GM23338 (cell line): Measurements from ENCODE around the gene DDX59. TPM values are rescaled to one million over a fixed set of nuclear protein-coding genes. Genes with fewer than 3 reads are reported as not detected.

Experiments used
- ATAC-seq: fragments of 200-7000 bp; cut with Tn5 transposase; 3 replicates; pipeline ENCODE4 v1.9.1; 2020
- DNase-seq: peaks from one replicate; pipeline ENCODE4 v3.0.0-alpha.2; 2015; ENCODE audit warnings: low spot score
- H2AFZ ChIP-seq: fragments of 200-600 bp; sonication (generic); 2 replicates; pipeline ENCODE4 v1.8.0; 2016; ENCODE audit warnings: antibody characterized with exemption, mild to moderate bottlenecking, moderate library complexity
- H3F3A ChIP-seq: fragments of 200-600 bp; sonication (generic); replicated peaks from 2 replicates; pipeline ENCODE4 v1.8.0; 2017; ENCODE audit warnings: antibody characterized with exemption, mixed run types, low read depth
- H3K27ac ChIP-seq: fragments of 200-600 bp; sonication (generic); 2 replicates; pipeline ENCODE4 v1.6.1; 2016; ENCODE audit warnings: low read depth
- H3K27me3 ChIP-seq: fragments of 200-600 bp; sonication (generic); 2 replicates; pipeline ENCODE4 v1.8.0; 2016; ENCODE audit warnings: mild to moderate bottlenecking, mixed run types, moderate library complexity; ENCODE audit not compliant: insufficient read depth
- H3K36me3 ChIP-seq: fragments of 200-600 bp; sonication (generic); 2 replicates; pipeline ENCODE4 v1.8.0; 2016; ENCODE audit warnings: mild to moderate bottlenecking; ENCODE audit not compliant: insufficient read depth
- H3K4me1 ChIP-seq: fragments of 200-600 bp; sonication (generic); 2 replicates; pipeline ENCODE4 v1.8.0; 2016; ENCODE audit warnings: mild to moderate bottlenecking, moderate library complexity; ENCODE audit not compliant: insufficient read depth
- H3K4me2 ChIP-seq: fragments of 200-600 bp; sonication (generic); 2 replicates; pipeline ENCODE4 v1.7.1; 2017; ENCODE audit warnings: mixed run types
- H3K4me3 ChIP-seq: fragments of 200-600 bp; sonication (generic); 2 replicates; pipeline ENCODE4 v1.6.1; 2016; ENCODE audit warnings: mixed run types
- H3K79me2 ChIP-seq: fragments of 200-600 bp; sonication (generic); replicated peaks from 2 replicates; pipeline ENCODE4 v1.8.0; 2017; ENCODE audit warnings: mild to moderate bottlenecking; ENCODE audit not compliant: insufficient read depth
- H3K9me2 ChIP-seq: fragments of 200-600 bp; sonication (generic); 2 replicates; pipeline ENCODE4 v1.8.0; 2017; ENCODE audit not compliant: insufficient read depth
- H4K20me1 ChIP-seq: fragments of 200-600 bp; sonication (generic); replicated peaks from 2 replicates; pipeline ENCODE4 v1.8.0; 2017; ENCODE audit warnings: mild to moderate bottlenecking; ENCODE audit not compliant: insufficient read depth
- H3K27ac Mint-ChIP-seq: 2 replicates; pipeline ENCODE4 v1.8.0; 2020; ENCODE audit warnings: inconsistent platforms, mild to moderate bottlenecking, moderate library complexity, mixed read lengths
- H3K27me3 Mint-ChIP-seq: 3 replicates; pipeline ENCODE4 v1.8.0; 2022; ENCODE audit warnings: low read depth, mild to moderate bottlenecking, moderate library complexity, mixed read lengths, inconsistent platforms; ENCODE audit not compliant: insufficient read depth, poor library complexity
- H3K36me3 Mint-ChIP-seq: 3 replicates; pipeline ENCODE4 v1.8.0; 2021; ENCODE audit warnings: low read depth, mild to moderate bottlenecking, inconsistent platforms, moderate library complexity, mixed read lengths
- H3K4me1 Mint-ChIP-seq: 3 replicates; pipeline ENCODE4 v1.8.0; 2020; ENCODE audit warnings: mild to moderate bottlenecking, inconsistent platforms, mixed read lengths
- H3K4me3 Mint-ChIP-seq: 3 replicates; pipeline ENCODE4 v1.8.0; 2021; ENCODE audit warnings: moderate library complexity, mild to moderate bottlenecking, inconsistent platforms, mixed read lengths
- H3K9me3 Mint-ChIP-seq: 3 replicates; pipeline ENCODE4 v1.8.0; 2020; ENCODE audit warnings: moderate library complexity, mild to moderate bottlenecking, inconsistent platforms, mixed read lengths
- EZH2phosphoT487 ChIP-seq: fragments of 200-600 bp; sonication (generic); IDR thresholded peaks from one replicate; pipeline ENCODE4 v1.8.1; 2018; ENCODE audit warnings: antibody characterized with exemption; ENCODE audit not compliant: unreplicated experiment
- polyA plus RNA-seq: library from polyadenylated mRNA; unstranded; fragments of >200 nt; fragmentation: Nextera tagmentation; extraction: Ambion mirVana; gene quantifications from 2 replicates; pipeline ENCODE4 v1.2.1, GENCODE V29; 2016
- total RNA-seq: library from RNA; depleted of rRNA; stranded (reverse); fragments of >200 nt; shearing (Covaris generic); gene quantifications from 2 replicates; pipeline ENCODE4 v1.2.3, GENCODE V29; 2014
- TF ChIP-seq, protein P1 (sequence below): fragments of 250-450 bp; sonication (Bioruptor Pico); IDR thresholded peaks from 2 replicates; pipeline ENCODE4 v1.5.0; 2020; ENCODE audit warnings: mild to moderate bottlenecking, moderate library complexity
- TF ChIP-seq, protein P2 (sequence below), 2 experiments: fragments of 200-600 bp in 1 of 2; sonication (generic) in 1 of 2; conservative IDR thresholded peaks; 2 replicates each; pipeline versions ENCODE4 v1.5.1 to v1.6.1; 2016 to 2017; ENCODE audit warnings: antibody characterized with exemption in 2 of 2, low read depth in 2 of 2, mild to moderate bottlenecking in 2 of 2, moderate library complexity in 1 of 2

DDX59 gene
- total and polyA plus RNA-seq, 2 experiments from 2014 or later: 14.7 to 15.7 TPM

DNA sequence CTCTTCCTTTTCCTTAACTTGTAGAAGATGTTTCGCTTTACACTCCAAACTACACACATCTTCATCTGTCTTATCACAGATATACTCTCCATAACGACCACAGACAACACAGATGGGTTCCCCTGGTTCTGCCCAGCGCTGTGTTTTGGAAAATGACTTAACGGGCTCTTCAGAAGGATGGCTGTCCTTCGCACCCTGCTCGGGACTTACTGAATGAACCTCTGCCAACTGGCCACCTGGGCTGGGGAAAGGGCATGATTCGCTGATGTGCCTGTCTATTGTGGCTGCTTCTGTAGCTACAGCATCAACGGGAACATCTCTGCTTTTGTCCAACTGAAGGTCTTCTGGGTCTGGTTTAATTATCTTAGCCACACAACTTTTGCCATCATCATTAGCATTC, 3.4 kb downstream of the DDX59 start (continued):
- TF ChIP-seq, protein P1, sequence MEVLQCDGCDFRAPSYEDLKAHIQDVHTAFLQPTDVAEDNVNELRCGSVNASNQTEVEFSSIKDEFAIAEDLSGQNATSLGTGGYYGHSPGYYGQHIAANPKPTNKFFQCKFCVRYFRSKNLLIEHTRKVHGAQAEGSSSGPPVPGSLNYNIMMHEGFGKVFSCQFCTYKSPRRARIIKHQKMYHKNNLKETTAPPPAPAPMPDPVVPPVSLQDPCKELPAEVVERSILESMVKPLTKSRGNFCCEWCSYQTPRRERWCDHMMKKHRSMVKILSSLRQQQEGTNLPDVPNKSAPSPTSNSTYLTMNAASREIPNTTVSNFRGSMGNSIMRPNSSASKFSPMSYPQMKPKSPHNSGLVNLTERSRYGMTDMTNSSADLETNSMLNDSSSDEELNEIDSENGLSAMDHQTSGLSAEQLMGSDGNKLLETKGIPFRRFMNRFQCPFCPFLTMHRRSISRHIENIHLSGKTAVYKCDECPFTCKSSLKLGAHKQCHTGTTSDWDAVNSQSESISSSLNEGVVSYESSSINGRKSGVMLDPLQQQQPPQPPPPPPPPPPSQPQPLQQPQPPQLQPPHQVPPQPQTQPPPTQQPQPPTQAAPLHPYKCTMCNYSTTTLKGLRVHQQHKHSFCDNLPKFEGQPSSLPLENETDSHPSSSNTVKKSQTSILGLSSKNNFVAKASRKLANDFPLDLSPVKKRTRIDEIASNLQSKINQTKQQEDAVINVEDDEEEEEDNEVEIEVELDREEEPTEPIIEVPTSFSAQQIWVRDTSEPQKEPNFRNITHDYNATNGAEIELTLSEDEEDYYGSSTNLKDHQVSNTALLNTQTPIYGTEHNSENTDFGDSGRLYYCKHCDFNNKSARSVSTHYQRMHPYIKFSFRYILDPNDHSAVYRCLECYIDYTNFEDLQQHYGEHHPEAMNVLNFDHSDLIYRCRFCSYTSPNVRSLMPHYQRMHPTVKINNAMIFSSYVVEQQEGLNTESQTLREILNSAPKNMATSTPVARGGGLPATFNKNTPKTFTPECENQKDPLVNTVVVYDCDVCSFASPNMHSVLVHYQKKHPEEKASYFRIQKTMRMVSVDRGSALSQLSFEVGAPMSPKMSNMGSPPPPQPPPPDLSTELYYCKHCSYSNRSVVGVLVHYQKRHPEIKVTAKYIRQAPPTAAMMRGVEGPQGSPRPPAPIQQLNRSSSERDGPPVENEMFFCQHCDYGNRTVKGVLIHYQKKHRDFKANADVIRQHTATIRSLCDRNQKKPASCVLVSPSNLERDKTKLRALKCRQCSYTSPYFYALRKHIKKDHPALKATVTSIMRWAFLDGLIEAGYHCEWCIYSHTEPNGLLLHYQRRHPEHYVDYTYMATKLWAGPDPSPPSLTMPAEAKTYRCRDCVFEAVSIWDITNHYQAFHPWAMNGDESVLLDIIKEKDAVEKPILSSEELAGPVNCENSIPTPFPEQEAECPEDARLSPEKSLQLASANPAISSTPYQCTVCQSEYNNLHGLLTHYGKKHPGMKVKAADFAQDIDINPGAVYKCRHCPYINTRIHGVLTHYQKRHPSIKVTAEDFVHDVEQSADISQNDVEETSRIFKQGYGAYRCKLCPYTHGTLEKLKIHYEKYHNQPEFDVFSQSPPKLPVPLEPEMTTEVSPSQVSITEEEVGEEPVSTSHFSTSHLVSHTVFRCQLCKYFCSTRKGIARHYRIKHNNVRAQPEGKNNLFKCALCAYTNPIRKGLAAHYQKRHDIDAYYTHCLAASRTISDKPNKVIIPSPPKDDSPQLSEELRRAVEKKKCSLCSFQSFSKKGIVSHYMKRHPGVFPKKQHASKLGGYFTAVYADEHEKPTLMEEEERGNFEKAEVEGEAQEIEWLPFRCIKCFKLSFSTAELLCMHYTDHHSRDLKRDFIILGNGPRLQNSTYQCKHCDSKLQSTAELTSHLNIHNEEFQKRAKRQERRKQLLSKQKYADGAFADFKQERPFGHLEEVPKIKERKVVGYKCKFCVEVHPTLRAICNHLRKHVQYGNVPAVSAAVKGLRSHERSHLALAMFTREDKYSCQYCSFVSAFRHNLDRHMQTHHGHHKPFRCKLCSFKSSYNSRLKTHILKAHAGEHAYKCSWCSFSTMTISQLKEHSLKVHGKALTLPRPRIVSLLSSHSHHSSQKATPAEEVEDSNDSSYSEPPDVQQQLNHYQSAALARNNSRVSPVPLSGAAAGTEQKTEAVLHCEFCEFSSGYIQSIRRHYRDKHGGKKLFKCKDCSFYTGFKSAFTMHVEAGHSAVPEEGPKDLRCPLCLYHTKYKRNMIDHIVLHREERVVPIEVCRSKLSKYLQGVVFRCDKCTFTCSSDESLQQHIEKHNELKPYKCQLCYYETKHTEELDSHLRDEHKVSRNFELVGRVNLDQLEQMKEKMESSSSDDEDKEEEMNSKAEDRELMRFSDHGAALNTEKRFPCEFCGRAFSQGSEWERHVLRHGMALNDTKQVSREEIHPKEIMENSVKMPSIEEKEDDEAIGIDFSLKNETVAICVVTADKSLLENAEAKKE: no peak
- TF ChIP-seq, protein P2, sequence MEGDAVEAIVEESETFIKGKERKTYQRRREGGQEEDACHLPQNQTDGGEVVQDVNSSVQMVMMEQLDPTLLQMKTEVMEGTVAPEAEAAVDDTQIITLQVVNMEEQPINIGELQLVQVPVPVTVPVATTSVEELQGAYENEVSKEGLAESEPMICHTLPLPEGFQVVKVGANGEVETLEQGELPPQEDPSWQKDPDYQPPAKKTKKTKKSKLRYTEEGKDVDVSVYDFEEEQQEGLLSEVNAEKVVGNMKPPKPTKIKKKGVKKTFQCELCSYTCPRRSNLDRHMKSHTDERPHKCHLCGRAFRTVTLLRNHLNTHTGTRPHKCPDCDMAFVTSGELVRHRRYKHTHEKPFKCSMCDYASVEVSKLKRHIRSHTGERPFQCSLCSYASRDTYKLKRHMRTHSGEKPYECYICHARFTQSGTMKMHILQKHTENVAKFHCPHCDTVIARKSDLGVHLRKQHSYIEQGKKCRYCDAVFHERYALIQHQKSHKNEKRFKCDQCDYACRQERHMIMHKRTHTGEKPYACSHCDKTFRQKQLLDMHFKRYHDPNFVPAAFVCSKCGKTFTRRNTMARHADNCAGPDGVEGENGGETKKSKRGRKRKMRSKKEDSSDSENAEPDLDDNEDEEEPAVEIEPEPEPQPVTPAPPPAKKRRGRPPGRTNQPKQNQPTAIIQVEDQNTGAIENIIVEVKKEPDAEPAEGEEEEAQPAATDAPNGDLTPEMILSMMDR (conservative IDR thresholded peaks at IDR 0.05; ENCODE audit: low read depth in 2 of 2): no peak
- TF ChIP-seq EZH2phosphoT487: no peak

DNA sequence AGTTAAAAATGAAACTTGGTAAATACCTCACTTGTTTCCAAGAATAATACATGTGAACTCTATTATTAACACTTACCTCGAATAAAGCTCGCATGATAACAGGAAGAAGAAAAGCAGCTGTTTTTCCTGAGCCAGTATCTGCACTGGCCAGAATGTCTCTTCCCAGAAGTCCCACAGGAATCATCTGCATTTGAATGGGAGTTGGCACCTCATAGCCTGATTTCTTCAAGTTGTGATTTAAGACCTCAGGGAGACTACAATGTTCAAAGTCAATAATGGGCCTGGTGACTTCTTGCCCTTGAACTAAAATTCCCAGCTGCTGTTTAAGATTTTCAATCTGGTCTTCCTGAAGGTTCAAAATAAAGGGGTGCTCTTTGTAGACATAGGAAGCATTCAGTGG, 3.8 kb downstream of the DDX59 start:
- Mint-ChIP-seq H3K27me3 (peaks cover 7% of the 10 kb centered on the region), H3K4me1 (peaks cover 28% of the 10 kb centered on the region), H3K4me3 (no peak overlapping the region), H3K36me3 (peaks cover 18% of the 10 kb centered on the region; the same call in 2 of the 3 replicates), H3K27ac (peak overlapping the region; percentile 32; the same call in 1 of the 2 replicates), H3K9me3 (no peaks in the 10 kb centered on the region)
- no peaks in the 10 kb centered on the region; the same call in 1 of the 2 replicates for H3K36me3 ChIP-seq
- ATAC-seq: no peak
- H3K4me1 ChIP-seq: peaks cover 18% of the 10 kb centered on the region
- H3K9me2 ChIP-seq: no peaks in the 10 kb centered on the region
- H3F3A ChIP-seq: no peaks in the 10 kb centered on the region
- H3K4me3 ChIP-seq: no peak overlapping the region
- H3K27ac ChIP-seq: 0 out of 2 replicates have a peak overlapping the region, but pooled peaks have one; percentile 59
- DNase-seq: peak; percentile 51
- H3K79me2 ChIP-seq: peaks cover 33% of the 10 kb centered on the region
- H3K27me3 ChIP-seq: no peaks in the 10 kb centered on the region
- H3K4me2 ChIP-seq: peak overlapping the region; percentile 10; the same call in 1 of the 2 replicates
- H2AFZ ChIP-seq: no peak overlapping the region
- no peak for TF ChIP-seq EZH2phosphoT487
- TF ChIP-seq, protein P1: peak; percentile 21; the same call in 1 of the 2 replicates
- no peaks in the 10 kb centered on the region for H4K20me1 ChIP-seq
